AG09309 (cell line): ENCODE data around the gene PTPN18.
"Not testable (repeated sequence)": the region's sequence is repeated elsewhere in the genome, so short reads cannot be mapped to it uniquely, and the experiment has no call there.

Source experiments
- DNase-seq: peaks from one replicate; pipeline ENCODE4 v3.0.0-alpha.2; 2010; ENCODE audit warnings: low read depth
- H3K4me3 ChIP-seq: 2 replicates; pipeline ENCODE4 v1.5.1; 2011; ENCODE audit warnings: mild to moderate bottlenecking, low read depth, low read length, moderate library complexity; ENCODE audit not compliant: control insufficient read depth
- CTCF ChIP-seq: IDR thresholded peaks from 2 replicates; pipeline ENCODE4 v1.5.1; 2011; ENCODE audit warnings: mild to moderate bottlenecking, low read depth, low read length, inconsistent platforms; ENCODE audit not compliant: insufficient read depth, control insufficient read depth; ENCODE audit errors: missing control alignments

The PTPN18 gene

GRCh38 chr2:130390460-130391057, 34.7 kb downstream of the PTPN18 start:
- H3K4me3 ChIP-seq = peak overlapping the region; percentile 76
- no peak for DNase-seq
- TF ChIP-seq CTCF = no peak

GRCh38 chr2:130391058-130391871, 35.4 kb downstream of the PTPN18 start:
- TF ChIP-seq CTCF = no peak
- DNase-seq = no peak
- H3K4me3 ChIP-seq = peak overlapping the region; percentile 76

GRCh38 chr2:130391872-130392670, 36.2 kb downstream of the PTPN18 start:
- DNase-seq = no peak
- TF ChIP-seq CTCF = no peak
- peak overlapping the region; percentile 76 for H3K4me3 ChIP-seq

GRCh38 chr2:130393318-130393910, 37.6 kb downstream of the PTPN18 start:
- no peak for DNase-seq
- H3K4me3 ChIP-seq = no peak overlapping the region
- TF ChIP-seq CTCF = no peak

- DNase-seq, H3K4me3 ChIP-seq: not testable (repeated sequence)
These were observed 50.4 kb downstream of the PTPN18 start for GRCh38 chr2:130406280-130406679.

- DNase-seq, H3K4me3 ChIP-seq: not testable (repeated sequence)
These were observed 60.8 kb downstream of the PTPN18 start for GRCh38 chr2:130416693-130417092.

- DNase-seq, H3K4me3 ChIP-seq: not testable (repeated sequence)
These were observed 63.0 kb downstream of the PTPN18 start for GRCh38 chr2:130418845-130419244.
